A549 (cell line): Measurements from ENCODE around the gene ADAM29. TPM values are rescaled to one million over a fixed set of nuclear protein-coding genes. Genes with fewer than 3 reads are reported as not detected.

ENCODE experiments used
- ATAC-seq, 2 experiments: fragments of 200-7000 bp in 1 of 2; fragments of >200 bp in 1 of 2; cut with Nextera tagmentation in 1 of 2; cut with Tn5 transposase in 1 of 2; 3 replicates each; pipeline versions ENCODE4 v1.8.0 to v1.9.1; 2018 to 2020; ENCODE audit warnings: mild to moderate bottlenecking in 1 of 2, moderate library complexity in 1 of 2
- CTCF ChIA-PET: fragments of 300-600 bp; sonication (Branson Sonifier 250); formaldehyde crosslinking; extraction: SDS; loops from one replicate; lab custom pipeline; 2021; ENCODE audit warnings: antibody characterized with exemption, inconsistent platforms; lab: Yijun Ruan, JAX
- POLR2A ChIA-PET: fragments of 350-600 bp; formaldehyde crosslinking; extraction: SDS; loops from one replicate; lab custom pipeline; 2021; ENCODE audit warnings: antibody characterized with exemption, inconsistent platforms; lab: Yijun Ruan, JAX
- DNase-seq, 2 experiments: peaks; one replicate each; pipeline versions ENCODE4 v3.0.0 to v3.0.0-alpha.2; 2011 to 2016; ENCODE audit warnings: low read depth in 1 of 2, low spot score in 1 of 2
- FAIRE-seq: peaks from 2 replicates; lab custom pipeline; 2011; peaks lifted over from hg19 to GRCh38; lab: Jason Lieb, UNC
- H3K27ac ChIP-seq, 2 experiments: fragments of >200 bp; sonication (Bioruptor Twin); formaldehyde crosslinking; 3 replicates each; pipeline ENCODE4 v1.5.1; 2016 to 2017
- H3K4me1 ChIP-seq: fragments of >200 bp; sonication (Bioruptor Twin); formaldehyde crosslinking; 3 replicates; pipeline ENCODE4 v1.6.1; 2016
- H3K4me2 ChIP-seq: fragments of >200 bp; sonication (Bioruptor Twin); formaldehyde crosslinking; 3 replicates; pipeline ENCODE4 v1.6.1; 2016
- H3K4me3 ChIP-seq: fragments of >200 bp; sonication (Bioruptor Twin); formaldehyde crosslinking; 3 replicates; pipeline ENCODE4 v1.5.1; 2016
- H3K9me3 ChIP-seq: fragments of >200 bp; sonication (Bioruptor Twin); formaldehyde crosslinking; 3 replicates; pipeline ENCODE4 v1.6.1; 2016
- ATOH8 ChIP-seq: fragments of 250-450 bp; sonication (Bioruptor Pico); IDR thresholded peaks from 2 replicates; pipeline ENCODE4 v1.5.0; 2020; ENCODE audit warnings: low read depth, mild to moderate bottlenecking, moderate library complexity
- CEBPB ChIP-seq, 2 experiments: fragments of >200 bp in 1 of 2; sonication (Bioruptor Twin) in 1 of 2; formaldehyde crosslinking in 1 of 2; IDR thresholded peaks; 2 replicates each; pipeline ENCODE4 v1.6.1; 2012 to 2016
- EHF ChIP-seq: fragments of 250-450 bp; sonication (Bioruptor Pico); IDR thresholded peaks from 2 replicates; pipeline ENCODE4 v1.5.0; 2020; ENCODE audit warnings: mild to moderate bottlenecking
- EHMT2 ChIP-seq: fragments of 200-600 bp; sonication (generic); IDR thresholded peaks from 2 replicates; pipeline ENCODE4 v1.6.1; 2016; ENCODE audit warnings: antibody characterized with exemption, low read depth, mild to moderate bottlenecking, moderate library complexity
- EP300 ChIP-seq, 2 experiments: fragments of >200 bp; sonication (Bioruptor Twin); formaldehyde crosslinking; IDR thresholded peaks; 2 replicates in 1 of 2; 3 replicates in 1 of 2; pipeline ENCODE4 v1.6.1; 2016 to 2017
- FOSB ChIP-seq: fragments of 250-450 bp; sonication (Bioruptor Pico); IDR thresholded peaks from 2 replicates; pipeline ENCODE4 v1.5.0; 2020; ENCODE audit warnings: mild to moderate bottlenecking, moderate library complexity
- FOXS1 ChIP-seq: fragments of 250-450 bp; sonication (Bioruptor Pico); IDR thresholded peaks from 2 replicates; pipeline ENCODE4 v1.5.0; 2020; ENCODE audit warnings: mild to moderate bottlenecking, moderate library complexity
- GATA3 ChIP-seq: IDR thresholded peaks from 2 replicates; pipeline ENCODE4 v1.6.1; 2012; ENCODE audit warnings: borderline replicate concordance
- MAFK ChIP-seq: fragments of 450-650 bp; IDR thresholded peaks from 2 replicates; pipeline ENCODE4 v1.6.1; 2014; ENCODE audit not compliant: partially characterized antibody
- MAZ ChIP-seq: fragments of 150-350 bp; IDR thresholded peaks from 2 replicates; pipeline ENCODE4 v1.6.1; 2014; ENCODE audit warnings: antibody characterized with exemption, low read depth, low read length, borderline replicate concordance
- MYC ChIP-seq: IDR thresholded peaks from 2 replicates; pipeline ENCODE4 v1.6.1; 2012; ENCODE audit warnings: mild to moderate bottlenecking, inconsistent platforms, low read length, improper control_type of control experiment, borderline replicate concordance
- NR3C1 ChIP-seq: fragments of >200 bp; sonication (Bioruptor Twin); formaldehyde crosslinking; IDR thresholded peaks from 3 replicates; pipeline ENCODE4 v1.6.1; 2017
- POLR2A ChIP-seq: IDR thresholded peaks from 2 replicates; pipeline ENCODE4 v1.6.1; 2012; ENCODE audit warnings: mild to moderate bottlenecking, low read length
- POLR2AphosphoS2 ChIP-seq: conservative IDR thresholded peaks from 2 replicates; pipeline ENCODE4 v1.6.1; 2012; ENCODE audit warnings: low read length, improper control_type of control experiment, inconsistent platforms
- SMC3 ChIP-seq: fragments of >200 bp; sonication (Bioruptor Twin); formaldehyde crosslinking; IDR thresholded peaks from 3 replicates; pipeline ENCODE4 v1.6.1; 2018; ENCODE audit warnings: inconsistent platforms
- ZC3H11A ChIP-seq: fragments of 450-650 bp; IDR thresholded peaks from 2 replicates; pipeline ENCODE4 v1.6.1; 2014; ENCODE audit warnings: antibody characterized with exemption, mild to moderate bottlenecking
- ZSCAN20 ChIP-seq: fragments of 250-450 bp; sonication (Bioruptor Pico); IDR thresholded peaks from 2 replicates; pipeline ENCODE4 v1.8.0; 2022; ENCODE audit warnings: mild to moderate bottlenecking, moderate library complexity
- WGBS: methylation state at CpG from one replicate; pipeline ENCODE4 v1.1.6; 2017; ENCODE audit errors: missing lambda C conversion rate; 5-methylcytosine and 5-hydroxymethylcytosine counted together
- polyA plus RNA-seq, 4 experiments: library from polyadenylated mRNA; depleted of rRNA in 3 of 4; stranded (reverse); fragments of >200 nt; fragmentation: RNase III in 1 of 4; extraction: RNeasy Plus Mini Kit Qiagen cat#74134 plus additional on column Dnase treatment in 1 of 4; gene quantifications; 2 replicates in 3 of 4; 3 replicates in 1 of 4; pipeline ENCODE4 v1.2.3, GENCODE V29; 2011 to 2017
- TF ChIP-seq, protein P1 (sequence below): fragments of >200 bp; sonication (Bioruptor Twin); formaldehyde crosslinking; IDR thresholded peaks from 3 replicates; pipeline ENCODE4 v1.5.1; 2016
- TF ChIP-seq, protein P2 (sequence below): fragments of 200-600 bp; sonication (generic); IDR thresholded peaks from 2 replicates; pipeline ENCODE4 v1.6.1; 2016; ENCODE audit warnings: antibody characterized with exemption, mild to moderate bottlenecking, moderate library complexity
- TF ChIP-seq, protein P3 (sequence below): fragments of >200 bp; sonication (Bioruptor Twin); formaldehyde crosslinking; IDR thresholded peaks from 2 replicates; pipeline ENCODE4 v1.6.1; 2016

Gene ADAM29
- polyA plus RNA-seq, 2 of the 4 experiments (the other 2 are of a cell fraction): not detected

DNA sequence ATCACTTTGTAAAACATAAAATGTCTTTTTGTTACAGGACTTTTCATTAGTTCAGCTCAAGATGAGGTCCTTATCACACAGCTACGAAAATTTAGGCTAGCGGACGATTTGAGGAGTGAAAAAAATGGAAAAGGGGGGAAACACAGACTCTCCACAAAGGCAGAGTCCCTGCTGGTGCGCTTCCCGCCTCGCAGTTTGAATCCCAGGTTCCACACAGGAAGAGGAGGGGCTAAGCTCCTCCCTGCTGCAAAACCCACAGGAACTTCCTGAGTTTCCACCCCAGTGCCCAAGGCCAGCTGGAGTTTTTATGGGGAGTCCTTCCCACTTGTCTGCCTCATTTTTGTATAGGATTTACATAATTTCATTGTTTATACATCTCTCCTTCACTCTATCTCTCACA lies 11.2 kb downstream of the ADAM29 start (continued):
- TF ChIP-seq MYC (no peak), POLR2A (no peak), GATA3 (no peak)
- TF ChIP-seq, protein P1, sequence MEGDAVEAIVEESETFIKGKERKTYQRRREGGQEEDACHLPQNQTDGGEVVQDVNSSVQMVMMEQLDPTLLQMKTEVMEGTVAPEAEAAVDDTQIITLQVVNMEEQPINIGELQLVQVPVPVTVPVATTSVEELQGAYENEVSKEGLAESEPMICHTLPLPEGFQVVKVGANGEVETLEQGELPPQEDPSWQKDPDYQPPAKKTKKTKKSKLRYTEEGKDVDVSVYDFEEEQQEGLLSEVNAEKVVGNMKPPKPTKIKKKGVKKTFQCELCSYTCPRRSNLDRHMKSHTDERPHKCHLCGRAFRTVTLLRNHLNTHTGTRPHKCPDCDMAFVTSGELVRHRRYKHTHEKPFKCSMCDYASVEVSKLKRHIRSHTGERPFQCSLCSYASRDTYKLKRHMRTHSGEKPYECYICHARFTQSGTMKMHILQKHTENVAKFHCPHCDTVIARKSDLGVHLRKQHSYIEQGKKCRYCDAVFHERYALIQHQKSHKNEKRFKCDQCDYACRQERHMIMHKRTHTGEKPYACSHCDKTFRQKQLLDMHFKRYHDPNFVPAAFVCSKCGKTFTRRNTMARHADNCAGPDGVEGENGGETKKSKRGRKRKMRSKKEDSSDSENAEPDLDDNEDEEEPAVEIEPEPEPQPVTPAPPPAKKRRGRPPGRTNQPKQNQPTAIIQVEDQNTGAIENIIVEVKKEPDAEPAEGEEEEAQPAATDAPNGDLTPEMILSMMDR: no peak
- TF ChIP-seq, all 56 proteins: peak for 0

GRCh38 chr4:174930895-174931294 lies 12.7 kb downstream of the ADAM29 start:
- Histone ChIP-seq H3K4me2 (no peak overlapping the region), H3K4me3 (no peak overlapping the region), H3K4me1 (no peaks in the 10 kb centered on the region), H3K27ac (no peak overlapping the region), H3K9me3 (no peaks in the 10 kb centered on the region)
- ATAC-seq (no peak), DNase-seq (no peak), FAIRE-seq (no peak)
- TF ChIP-seq POLR2AphosphoS2: no peak
- TF ChIP-seq EHMT2: no peak
- no peak for TF ChIP-seq EHF (CRISPR knock-in tag)
- no peak for TF ChIP-seq CEBPB (IDR thresholded peaks at IDR 0.05)
- TF ChIP-seq ZSCAN20: no peak
- TF ChIP-seq, protein P2, sequence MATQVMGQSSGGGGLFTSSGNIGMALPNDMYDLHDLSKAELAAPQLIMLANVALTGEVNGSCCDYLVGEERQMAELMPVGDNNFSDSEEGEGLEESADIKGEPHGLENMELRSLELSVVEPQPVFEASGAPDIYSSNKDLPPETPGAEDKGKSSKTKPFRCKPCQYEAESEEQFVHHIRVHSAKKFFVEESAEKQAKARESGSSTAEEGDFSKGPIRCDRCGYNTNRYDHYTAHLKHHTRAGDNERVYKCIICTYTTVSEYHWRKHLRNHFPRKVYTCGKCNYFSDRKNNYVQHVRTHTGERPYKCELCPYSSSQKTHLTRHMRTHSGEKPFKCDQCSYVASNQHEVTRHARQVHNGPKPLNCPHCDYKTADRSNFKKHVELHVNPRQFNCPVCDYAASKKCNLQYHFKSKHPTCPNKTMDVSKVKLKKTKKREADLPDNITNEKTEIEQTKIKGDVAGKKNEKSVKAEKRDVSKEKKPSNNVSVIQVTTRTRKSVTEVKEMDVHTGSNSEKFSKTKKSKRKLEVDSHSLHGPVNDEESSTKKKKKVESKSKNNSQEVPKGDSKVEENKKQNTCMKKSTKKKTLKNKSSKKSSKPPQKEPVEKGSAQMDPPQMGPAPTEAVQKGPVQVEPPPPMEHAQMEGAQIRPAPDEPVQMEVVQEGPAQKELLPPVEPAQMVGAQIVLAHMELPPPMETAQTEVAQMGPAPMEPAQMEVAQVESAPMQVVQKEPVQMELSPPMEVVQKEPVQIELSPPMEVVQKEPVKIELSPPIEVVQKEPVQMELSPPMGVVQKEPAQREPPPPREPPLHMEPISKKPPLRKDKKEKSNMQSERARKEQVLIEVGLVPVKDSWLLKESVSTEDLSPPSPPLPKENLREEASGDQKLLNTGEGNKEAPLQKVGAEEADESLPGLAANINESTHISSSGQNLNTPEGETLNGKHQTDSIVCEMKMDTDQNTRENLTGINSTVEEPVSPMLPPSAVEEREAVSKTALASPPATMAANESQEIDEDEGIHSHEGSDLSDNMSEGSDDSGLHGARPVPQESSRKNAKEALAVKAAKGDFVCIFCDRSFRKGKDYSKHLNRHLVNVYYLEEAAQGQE: no peak
- POLR2A ChIA-PET: no interaction called here
- CTCF ChIA-PET: no interaction called here
- WGBS: 71% methylated on average over 5 of the region's 5 CpGs

DNA sequence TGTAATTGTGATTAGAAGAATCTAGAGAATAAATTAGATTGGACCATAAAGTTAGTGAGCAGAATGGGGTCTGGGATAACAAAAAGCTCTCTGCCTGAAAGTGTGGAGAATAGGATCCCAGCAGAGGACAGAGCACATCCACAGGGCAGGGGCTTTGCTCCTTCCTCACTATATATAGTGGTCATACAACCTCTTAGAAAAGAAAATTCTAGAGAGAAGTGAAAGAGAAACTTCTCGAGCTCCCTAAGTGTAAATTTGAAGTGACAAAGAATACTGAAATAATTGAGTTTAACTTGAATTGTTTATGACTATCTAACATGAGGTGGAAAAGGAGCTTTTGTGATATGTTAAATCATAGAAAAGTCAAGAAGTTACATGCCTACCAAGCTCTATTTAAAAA lies 14.9 kb downstream of the ADAM29 start:
- WGBS: 18% methylated on average over 1 of the region's 1 CpG
- no peak for ATAC-seq
- FAIRE-seq: no peak
- CTCF ChIA-PET: no interaction called here
- POLR2A ChIA-PET: no interaction called here
- H3K4me2 ChIP-seq: no peak overlapping the region
- no peak overlapping the region for H3K4me3 ChIP-seq
- H3K27ac ChIP-seq: no peak overlapping the region
- H3K4me1 ChIP-seq: no peaks in the 10 kb centered on the region
- no peak for DNase-seq
- no peaks in the 10 kb centered on the region for H3K9me3 ChIP-seq
- TF ChIP-seq, protein P1: no peak
- TF ChIP-seq, protein P3, sequence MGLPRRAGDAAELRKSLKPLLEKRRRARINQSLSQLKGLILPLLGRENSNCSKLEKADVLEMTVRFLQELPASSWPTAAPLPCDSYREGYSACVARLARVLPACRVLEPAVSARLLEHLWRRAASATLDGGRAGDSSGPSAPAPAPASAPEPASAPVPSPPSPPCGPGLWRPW: no peak
- TF ChIP-seq MYC (no peak), EP300 (IDR thresholded peaks at IDR 0.05) (no peak), NR3C1 (no peak), FOSB (CRISPR knock-in tag) (no peak), SMC3 (no peak), MAFK (no peak), POLR2AphosphoS2 (no peak), ATOH8 (CRISPR knock-in tag) (no peak), CEBPB (IDR thresholded peaks at IDR 0.05) (no peak), EHF (CRISPR knock-in tag) (no peak), ZC3H11A (no peak), FOXS1 (no peak), MAZ (no peak)
- TF ChIP-seq, all 56 proteins: peak for 0
